K562 (cell line): ENCODE measurements around the gene NOL4L. TPM values are rescaled to one million over a fixed set of nuclear protein-coding genes. Genes with fewer than 3 reads are reported as not detected.
A peak's percentile ranks its signal among the peaks of the same experiment; 100 is the strongest.

ENCODE experiments used
- ATAC-seq: fragments of 200-7000 bp; cut with Tn5 transposase; 3 replicates; pipeline ENCODE4 v1.9.1; 2020; ENCODE audit warnings: moderate library complexity
- BruUV-seq: library from RNA; stranded (reverse); fragments of 400-500 nt; replicated peaks from 2 replicates; lab custom pipeline; 2021; lab: Mats Ljungman, UMichigan
- CTCF ChIA-PET: fragments of 300-600 bp; formaldehyde crosslinking; extraction: SDS; loops from one replicate; lab custom pipeline; 2021; ENCODE audit warnings: low intra/inter-chr PET ratio; lab: Yijun Ruan, JAX
- POLR2A ChIA-PET: fragments of 300-600, 350-650 bp; sonication (Branson Sonifier 250); formaldehyde crosslinking; extraction: SDS; loops from one replicate; lab custom pipeline; 2021; ENCODE audit warnings: antibody characterized with exemption, inconsistent platforms; lab: Yijun Ruan, JAX
- DNase-seq, 4 experiments: peaks; one replicate each; pipeline versions ENCODE4 v3.0.0 to v3.0.0-alpha.2; 2011 to 2018; ENCODE audit warnings: low spot score in 3 of 4, mixed read lengths in 3 of 4; ENCODE audit errors: extremely low read depth in 1 of 4
- FAIRE-seq: peaks from 2 replicates; lab custom pipeline; 2011; peaks lifted over from hg19 to GRCh38; lab: Jason Lieb, UNC
- H2AFZ ChIP-seq: 2 replicates; pipeline ENCODE4 v1.6.0; 2011; ENCODE audit warnings: low read depth, low read length, control low read depth, inconsistent platforms
- H3K27ac ChIP-seq: fragments of 200-600 bp; 3 replicates; pipeline ENCODE4 v1.8.0; 2011; ENCODE audit warnings: low read depth, mild to moderate bottlenecking, control low read depth, inconsistent platforms, low read length, moderate library complexity, mixed read lengths; ENCODE audit errors: extremely low read depth
- H3K27me3 ChIP-seq, 2 experiments: fragments of 300-600 bp in 1 of 2; 2 replicates in 1 of 2; 3 replicates in 1 of 2; pipeline versions ENCODE4 v1.6.0 to v1.8.0; 2011; ENCODE audit warnings: inconsistent platforms in 2 of 2, low read length in 2 of 2, mild to moderate bottlenecking in 1 of 2, mixed read lengths in 1 of 2, moderate library complexity in 1 of 2; ENCODE audit not compliant: control insufficient read depth in 2 of 2, insufficient read depth in 2 of 2
- H3K36me3 ChIP-seq: fragments of 300-600 bp; 3 replicates; pipeline ENCODE4 v1.8.0; 2011; ENCODE audit warnings: mild to moderate bottlenecking, low read length, inconsistent platforms; ENCODE audit not compliant: control insufficient read depth, insufficient read depth
- H3K4me1 ChIP-seq, 2 experiments: fragments of 200-600 bp in 1 of 2; replicated peaks in 1 of 2; 2 replicates in 1 of 2; 3 replicates in 1 of 2; pipeline versions ENCODE4 v1.5.1 to v1.8.0; 2011; ENCODE audit warnings: inconsistent platforms in 2 of 2, low read length in 2 of 2, mild to moderate bottlenecking in 1 of 2, mixed read lengths in 1 of 2, moderate library complexity in 1 of 2; ENCODE audit not compliant: control insufficient read depth in 2 of 2, insufficient read depth in 2 of 2
- H3K4me2 ChIP-seq: 2 replicates; pipeline ENCODE4 v1.6.1; 2011; ENCODE audit warnings: low read length, control low read depth, inconsistent platforms, mixed read lengths; ENCODE audit not compliant: insufficient read depth
- H3K4me3 ChIP-seq: fragments of 200-600 bp; sonication (generic), shearing (Covaris generic); 2 replicates; pipeline ENCODE4 v1.5.1; 2016; ENCODE audit warnings: control low read depth, inconsistent platforms
- H3K79me2 ChIP-seq: fragments of 200-600 bp; 3 replicates; pipeline ENCODE4 v1.8.0; 2011; ENCODE audit warnings: low read length, inconsistent platforms; ENCODE audit not compliant: control insufficient read depth, insufficient read depth
- H3K9ac ChIP-seq, 2 experiments: 2 replicates each; pipeline versions ENCODE4 v1.6.0 to v1.6.1; 2011; ENCODE audit warnings: low read depth in 2 of 2, low read length in 2 of 2, control low read depth in 1 of 2, inconsistent platforms in 1 of 2, mild to moderate bottlenecking in 1 of 2, mixed read lengths in 1 of 2; ENCODE audit not compliant: insufficient read depth in 1 of 2
- H3K9me1 ChIP-seq: one replicate; pipeline ENCODE4 v1.6.0; 2011; ENCODE audit warnings: inconsistent platforms, mild to moderate bottlenecking, low read length, moderate library complexity; ENCODE audit not compliant: control insufficient read depth, insufficient read depth
- H3K9me3 ChIP-seq: replicated peaks from 2 replicates; pipeline ENCODE4 v1.5.1; 2011; ENCODE audit warnings: low read depth, low read length, inconsistent platforms; ENCODE audit not compliant: control insufficient read depth, insufficient read depth
- H4K20me1 ChIP-seq: replicated peaks from 2 replicates; pipeline ENCODE4 v1.6.1; 2011; ENCODE audit warnings: low read length, inconsistent platforms, mixed read lengths; ENCODE audit not compliant: control insufficient read depth, insufficient read depth
- ARID2 ChIP-seq: fragments of 450-650 bp; IDR thresholded peaks from 2 replicates; pipeline ENCODE4 v1.6.1; 2017; ENCODE audit warnings: antibody characterized with exemption, mild to moderate bottlenecking
- ELK3 ChIP-seq: fragments of 450-650 bp; formaldehyde crosslinking; IDR thresholded peaks from 2 replicates; pipeline ENCODE4 v1.4.0; 2020; ENCODE audit warnings: mild to moderate bottlenecking
- KDM2B ChIP-seq: fragments of 250-450 bp; sonication (Bioruptor Pico); IDR thresholded peaks from 2 replicates; pipeline ENCODE4 v1.8.0; 2021; ENCODE audit warnings: mild to moderate bottlenecking, moderate library complexity
- MAZ ChIP-seq, 2 experiments: fragments of 450-650 bp in 1 of 2; sonication (generic) in 1 of 2; formaldehyde crosslinking; IDR thresholded peaks in 1 of 2; conservative IDR thresholded peaks in 1 of 2; 2 replicates each; pipeline versions ENCODE4 v1.4.0 to v1.5.0; 2020; ENCODE audit warnings: mild to moderate bottlenecking in 1 of 2, missing genetic modification reagents in 1 of 2
- POLR2H ChIP-seq: IDR thresholded peaks from 2 replicates; pipeline ENCODE4 v1.6.1; 2016; ENCODE audit warnings: missing genetic modification characterization, low read depth, mild to moderate bottlenecking, control low read depth, missing compliant biosample characterization, moderate library complexity
- RBFOX2 ChIP-seq: fragments of 200-400 bp; formaldehyde crosslinking; IDR thresholded peaks from 2 replicates; pipeline ENCODE4 v1.6.1; 2017; ENCODE audit warnings: low read depth, mild to moderate bottlenecking, low read length, moderate library complexity
- RCOR1 ChIP-seq, 2 experiments: IDR thresholded peaks; 2 replicates each; pipeline ENCODE4 v1.6.1; 2012; ENCODE audit warnings: low read depth in 2 of 2, low read length in 2 of 2, borderline replicate concordance in 1 of 2, improper control_type of control experiment in 1 of 2
- SAP30 ChIP-seq: fragments of 200-600 bp; sonication (generic); IDR thresholded peaks from 2 replicates; pipeline ENCODE4 v1.6.1; 2012; ENCODE audit warnings: borderline replicate concordance, low read depth, mild to moderate bottlenecking, moderate library complexity, low read length, control low read depth, inconsistent platforms; ENCODE audit not compliant: insufficient read depth, poor library complexity, severe bottlenecking
- SIN3B ChIP-seq: fragments of 450-650 bp; IDR thresholded peaks from 2 replicates; pipeline ENCODE4 v1.6.1; 2017; ENCODE audit warnings: low read depth, mild to moderate bottlenecking, moderate library complexity
- SIRT6 ChIP-seq: IDR thresholded peaks from one replicate; pipeline ENCODE4 v1.6.1; 2012; ENCODE audit warnings: low read depth, mild to moderate bottlenecking, control low read depth, inconsistent platforms, low read length, moderate library complexity
- WGBS: fragments of 100-300 bp; shearing (Covaris generic); methylation state at CpG from one replicate; pipeline ENCODE4 v1.1.6; 2016; ENCODE audit warnings: low coverage, mixed read lengths; ENCODE audit not compliant: insufficient coverage; ENCODE audit errors: missing lambda C conversion rate; 5-methylcytosine and 5-hydroxymethylcytosine counted together
- in situ Hi-C: fragments of 300-500 bp; cut with MboI; formaldehyde crosslinking; loops from 4 replicates; pipeline ENCODE4 v1.15.0; 2018; ENCODE audit warnings: inconsistent platforms, mixed read lengths
- intact Hi-C: fragments of 100-400 bp; cut with micrococcal nuclease; formaldehyde crosslinking; loops from 2 replicates; pipeline ENCODE4 v1.14.2; 2022
- polyA plus RNA-seq, 8 experiments: library from polyadenylated mRNA; depleted of rRNA in 4 of 8; stranded (reverse) in 5 of 8; unstranded in 3 of 8; fragments of >200 nt; fragmentation: Nextera tagmentation in 2 of 8; fragmentation: Illumina TruSeq in 1 of 8; extraction: Ambion mirVana in 2 of 8; extraction: Trizol in 1 of 8; gene quantifications; 2 replicates each; pipeline versions ENCODE4 v1.2.1 to v1.2.3, GENCODE V29; 2011 to 2014; ENCODE audit warnings: inconsistent platforms in 1 of 8, missing spikeins in 1 of 8
- total RNA-seq, 7 experiments: library from RNA; depleted of rRNA in 6 of 7; stranded (reverse); fragments of >200 nt in 6 of 7; fragmentation: Illumina TruSeq in 2 of 7; extraction: Trizol in 2 of 7; gene quantifications; 2 replicates each; pipeline versions ENCODE4 v1.2.1 to v1.2.3, GENCODE V29; 2011 to 2021; ENCODE audit warnings: low replicate concordance in 1 of 7
- TF ChIP-seq, protein P1 (sequence below), 2 experiments: IDR thresholded peaks in 1 of 2; conservative IDR thresholded peaks in 1 of 2; 2 replicates each; pipeline ENCODE4 v1.6.1; 2016; ENCODE audit warnings: low read depth in 2 of 2, mild to moderate bottlenecking in 1 of 2, missing compliant biosample characterization in 1 of 2, missing genetic modification characterization in 1 of 2, moderate library complexity in 1 of 2
- TF ChIP-seq, protein P2 (sequence below): fragments of 450-650 bp; IDR thresholded peaks from 2 replicates; pipeline ENCODE4 v1.6.1; 2016; ENCODE audit warnings: antibody characterized with exemption

Gene NOL4L
- total and polyA plus RNA-seq, 9 of the 15 experiments (the other 6 are each of a cell fraction or from before 2014, with no cell fraction given), result 5.1 to 36.2 (median 13.6) TPM

GRCh38 chr20:32623667-32624157 lies 38.6 kb upstream of the NOL4L start (continued):
- TF ChIP-seq SAP30, result no peak

DNA sequence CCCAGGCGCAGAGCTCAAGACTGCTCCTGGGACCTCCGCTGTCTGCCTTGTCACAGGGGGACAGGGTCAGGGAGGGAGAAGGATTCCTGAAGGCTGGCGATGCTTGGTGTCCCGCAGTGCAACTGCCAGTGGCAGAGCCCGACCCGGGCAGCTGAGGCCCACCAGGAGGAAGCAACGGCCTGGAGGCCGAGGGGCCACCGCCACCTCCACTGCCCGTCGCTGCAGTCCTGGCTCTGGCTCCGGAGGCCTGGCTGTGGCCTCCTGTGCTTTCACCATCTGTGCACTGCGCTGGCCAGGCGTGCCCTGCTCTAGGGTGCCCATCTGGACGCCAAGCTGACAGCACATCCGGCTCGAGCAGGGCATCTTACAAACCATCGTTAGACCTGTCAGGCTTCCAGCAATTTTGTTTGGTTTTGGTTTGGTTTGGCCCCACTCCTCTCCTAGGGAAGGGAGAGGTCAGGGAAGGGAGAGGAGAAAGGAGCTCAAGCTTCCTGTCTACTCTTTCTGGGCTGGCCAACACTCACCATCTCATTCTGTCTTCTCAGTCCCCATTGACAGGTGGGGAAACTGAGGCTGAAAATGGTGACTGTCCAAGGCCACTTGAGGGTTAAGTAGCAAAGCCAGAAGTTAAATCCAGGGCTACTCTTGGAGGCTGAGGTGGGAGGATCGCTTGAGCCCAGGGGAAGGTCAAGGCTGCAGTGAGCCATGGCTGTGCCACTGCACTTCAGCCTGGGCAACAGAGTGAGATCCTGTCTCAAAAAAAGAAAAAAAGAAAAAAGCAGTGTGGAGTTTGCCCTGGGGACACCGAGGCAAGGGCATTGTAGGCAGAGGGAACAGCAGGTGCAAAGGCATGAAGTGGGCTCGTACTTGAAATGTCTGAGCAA lies 37.7 kb upstream of the NOL4L start:
- H3K4me3 ChIP-seq, result no peak overlapping the region
- H3K9me3 ChIP-seq, result no peaks in the 10 kb centered on the region
- ChIA-PET POLR2A (interaction anchor here (1.1 to 5.6 kb wide), 3 partner anchors 10 to 29 kb away, joined by 3 to 39 read pairs (median 5); no protein-coding TSS in a partner anchor), CTCF (no interaction called here)
- peaks cover 54% of the 10 kb centered on the region for H3K79me2 ChIP-seq
- H3K4me2 ChIP-seq, result no peak overlapping the region; the same call in 1 of the 2 replicates
- H2AFZ ChIP-seq, result no peak overlapping the region
- H3K36me3 ChIP-seq, result peaks cover 69% of the 10 kb centered on the region; the same call in 2 of the 3 replicates
- peak overlapping the region in 1 of 2 experiments; percentile 79; a peak in 2 of 4 replicates for H3K9ac ChIP-seq
- in situ Hi-C loops, result no loop called here
- no peaks in the 10 kb centered on the region for H3K9me1 ChIP-seq
- H3K27me3 ChIP-seq, result no peaks in the 10 kb centered on the region
- no peak for DNase-seq
- ATAC-seq, result no peak
- peaks cover 36 to 68% of the 10 kb centered on the region in 2 experiments for H3K4me1 ChIP-seq
- no peak for FAIRE-seq
- WGBS, result 86% methylated on average over 19 of the region's 21 CpGs
- H4K20me1 ChIP-seq, result peaks cover 14% of the 10 kb centered on the region; the same call in 1 of the 2 replicates
- intact Hi-C loops, result no loop called here
- no peak overlapping the region for H3K27ac ChIP-seq
- no TSS peak for BruUV-seq
- TF ChIP-seq, protein P1, sequence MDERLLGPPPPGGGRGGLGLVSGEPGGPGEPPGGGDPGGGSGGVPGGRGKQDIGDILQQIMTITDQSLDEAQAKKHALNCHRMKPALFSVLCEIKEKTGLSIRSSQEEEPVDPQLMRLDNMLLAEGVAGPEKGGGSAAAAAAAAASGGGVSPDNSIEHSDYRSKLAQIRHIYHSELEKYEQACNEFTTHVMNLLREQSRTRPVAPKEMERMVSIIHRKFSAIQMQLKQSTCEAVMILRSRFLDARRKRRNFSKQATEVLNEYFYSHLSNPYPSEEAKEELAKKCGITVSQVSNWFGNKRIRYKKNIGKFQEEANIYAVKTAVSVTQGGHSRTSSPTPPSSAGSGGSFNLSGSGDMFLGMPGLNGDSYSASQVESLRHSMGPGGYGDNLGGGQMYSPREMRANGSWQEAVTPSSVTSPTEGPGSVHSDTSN (CRISPR knock-in tag; IDR thresholded peaks at IDR 0.05; ENCODE audit: low read depth), result no peak
- TF ChIP-seq, protein P1 (tag; conservative IDR thresholded peaks at IDR 0.05; ENCODE audit: low read depth), result no peak
- TF ChIP-seq SIRT6 (no peak), KDM2B (CRISPR knock-in tag) (no peak), ARID2 (no peak), SIN3B (no peak), RBFOX2 (peak; percentile 54), RCOR1 (IDR thresholded peaks at IDR 0.05; ENCODE audit: borderline replicate concordance in 1 of 2, low read depth in 2 of 2, low read length in 2 of 2) (no peak), MAZ (CRISPR knock-in tag; conservative IDR thresholded peaks at IDR 0.05 in 1 of 2, IDR thresholded peaks at IDR 0.05 in 1 of 2) (no peak), POLR2H (tag) (no peak), ELK3 (no peak)
- TF ChIP-seq, protein P2, sequence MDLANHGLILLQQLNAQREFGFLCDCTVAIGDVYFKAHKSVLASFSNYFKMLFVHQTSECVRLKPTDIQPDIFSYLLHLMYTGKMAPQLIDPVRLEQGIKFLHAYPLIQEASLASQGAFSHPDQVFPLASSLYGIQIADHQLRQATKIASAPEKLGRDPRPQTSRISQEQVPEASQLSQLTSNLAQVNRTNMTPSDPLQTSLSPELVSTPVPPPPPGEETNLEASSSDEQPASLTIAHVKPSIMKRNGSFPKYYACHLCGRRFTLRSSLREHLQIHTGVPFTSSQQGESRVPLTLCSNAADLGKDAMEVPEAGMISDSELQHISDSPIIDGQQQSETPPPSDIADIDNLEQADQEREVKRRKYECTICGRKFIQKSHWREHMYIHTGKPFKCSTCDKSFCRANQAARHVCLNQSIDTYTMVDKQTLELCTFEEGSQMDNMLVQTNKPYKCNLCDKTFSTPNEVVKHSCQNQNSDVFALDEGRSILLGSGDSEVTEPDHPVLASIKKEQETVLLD, result no peak
